Measurements from ENCODE around the gene CLN6. TPM values are rescaled to one million over a fixed set of nuclear protein-coding genes. Genes with fewer than 3 reads are reported as not detected.

The CLN6 gene
- total RNA-seq, 1 experiment from 2014 or later = 71.9 TPM

DNA sequence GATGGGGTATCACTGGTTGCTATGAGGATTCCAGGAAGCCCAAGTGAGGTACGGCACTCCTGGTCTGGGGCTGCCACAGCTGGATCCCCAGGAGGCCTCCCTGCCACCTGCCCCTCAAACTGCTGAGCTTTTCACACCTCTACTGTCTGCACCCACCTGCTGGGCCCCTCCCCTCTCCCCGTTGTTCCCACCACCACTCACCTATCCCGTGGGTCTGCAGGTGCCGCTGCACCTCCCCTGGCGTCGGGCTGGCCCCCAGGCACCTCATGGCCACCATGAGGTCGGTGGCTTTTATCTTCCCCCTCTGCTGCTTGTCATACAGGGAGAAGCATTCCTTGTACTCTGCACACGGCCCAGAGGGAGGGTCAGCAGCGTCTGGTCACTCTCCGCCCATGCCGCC lies 30.2 kb downstream of the CLN6 start:
- Mint-ChIP-seq H3K4me3 (no peak overlapping the region), H3K4me1 (peaks cover 23 to 35% of the 10 kb centered on the region in 2 experiments), H3K9me3 (no peaks in the 10 kb centered on the region), H3K27me3 (ENCODE audit: low read depth) (no peaks in the 10 kb centered on the region; the same call in none of the 2 replicates), H3K27ac (peak overlapping the region in 1 of 3 experiments; percentile 28; a peak in 1 of 7 replicates), H3K36me3 (ENCODE audit: insufficient read depth in 1 of 3, low read depth in 3 of 3) (peaks cover 0 to 17% (median 2%) of the 10 kb centered on the region in 3 experiments; a peak in 5 of 7 replicates)
- Histone ChIP-seq H4K91ac (ENCODE audit: insufficient read length, low read depth, low read length) (no peak overlapping the region), H2BK15ac (ENCODE audit: low read depth, low read length) (no peak overlapping the region), H4K20me1 (ENCODE audit: control insufficient read depth, insufficient read depth, insufficient read length) (no peaks in the 10 kb centered on the region), H3K9me3 (ENCODE audit: control insufficient read depth, low read depth, low read length) (no peaks in the 10 kb centered on the region), H3K23ac (ENCODE audit: insufficient read length, low read depth, low read length) (no peak overlapping the region), H3K27me3 (ENCODE audit: insufficient read depth, low read length) (no peaks in the 10 kb centered on the region), H2AK5ac (ENCODE audit: insufficient read length, low read length) (no peak overlapping the region), H2BK5ac (ENCODE audit: insufficient read length, low read length) (no peak overlapping the region), H3K79me2 (ENCODE audit: insufficient read depth, low read length) (no peaks in the 10 kb centered on the region), H3K4me2 (ENCODE audit: insufficient read depth, insufficient read length, low read length) (no peak overlapping the region), H3K56ac (ENCODE audit: insufficient read length, low read depth, low read length) (no peak overlapping the region), H3K4me1 (ENCODE audit: insufficient read depth, low read length) (no peaks in the 10 kb centered on the region; the same call in 1 of the 2 replicates), H3K79me1 (ENCODE audit: insufficient read depth, low read depth, low read length, poor library complexity, severe bottlenecking) (no peaks in the 10 kb centered on the region), H3K18ac (ENCODE audit: insufficient read length, low read depth, low read length) (no peak overlapping the region), H3K14ac (ENCODE audit: insufficient read depth, low read length) (no peak overlapping the region), H2AFZ (ENCODE audit: low read length) (no peak overlapping the region), H4K5ac (ENCODE audit: insufficient read length, low read depth, low read length) (no peak overlapping the region), H3T11ph (ENCODE audit: low read length) (no peak overlapping the region), H3K4ac (ENCODE audit: low read depth, low read length) (no peak overlapping the region), H2BK20ac (ENCODE audit: low read depth, low read length, poor library complexity, severe bottlenecking) (no peak overlapping the region), H4K8ac (replicated peaks; ENCODE audit: insufficient read length, low read depth, low read length) (no peak overlapping the region), H3K9ac (ENCODE audit: extremely low read depth, insufficient read length, low read length) (no peak overlapping the region), H3K27ac (ENCODE audit: insufficient read length, low read depth, low read length) (no peak overlapping the region), H2BK120ac (ENCODE audit: low read depth, low read length, poor library complexity, severe bottlenecking) (no peak overlapping the region), H2BK12ac (ENCODE audit: insufficient read length, low read depth, low read length) (no peak overlapping the region), H3K23me2 (ENCODE audit: insufficient read length, low read depth, low read length, poor library complexity, severe bottlenecking) (no peaks in the 10 kb centered on the region)
- WGBS (ENCODE audit: extremely low coverage, insufficient read length, low lambda C conversion rate) = no CpG with 5 or more reads among the region's 11 CpGs
- no peak for DNase-seq
- TF ChIP-seq, protein P1, sequence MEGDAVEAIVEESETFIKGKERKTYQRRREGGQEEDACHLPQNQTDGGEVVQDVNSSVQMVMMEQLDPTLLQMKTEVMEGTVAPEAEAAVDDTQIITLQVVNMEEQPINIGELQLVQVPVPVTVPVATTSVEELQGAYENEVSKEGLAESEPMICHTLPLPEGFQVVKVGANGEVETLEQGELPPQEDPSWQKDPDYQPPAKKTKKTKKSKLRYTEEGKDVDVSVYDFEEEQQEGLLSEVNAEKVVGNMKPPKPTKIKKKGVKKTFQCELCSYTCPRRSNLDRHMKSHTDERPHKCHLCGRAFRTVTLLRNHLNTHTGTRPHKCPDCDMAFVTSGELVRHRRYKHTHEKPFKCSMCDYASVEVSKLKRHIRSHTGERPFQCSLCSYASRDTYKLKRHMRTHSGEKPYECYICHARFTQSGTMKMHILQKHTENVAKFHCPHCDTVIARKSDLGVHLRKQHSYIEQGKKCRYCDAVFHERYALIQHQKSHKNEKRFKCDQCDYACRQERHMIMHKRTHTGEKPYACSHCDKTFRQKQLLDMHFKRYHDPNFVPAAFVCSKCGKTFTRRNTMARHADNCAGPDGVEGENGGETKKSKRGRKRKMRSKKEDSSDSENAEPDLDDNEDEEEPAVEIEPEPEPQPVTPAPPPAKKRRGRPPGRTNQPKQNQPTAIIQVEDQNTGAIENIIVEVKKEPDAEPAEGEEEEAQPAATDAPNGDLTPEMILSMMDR (conservative IDR thresholded peaks at IDR 0.05) = no peak

All from H9 (cell line).